Ovary (tissue), 3 donors: ENCODE data around the gene GANC.

Source experiments
- EP300 ChIP-seq: sonication (generic); formaldehyde crosslinking; IDR thresholded peaks from one replicate; pipeline ENCODE4 v1.6.1; 2017; ENCODE audit warnings: antibody characterized with exemption
- TF ChIP-seq, protein P1 (sequence below), 3 donors: fragments of 450-650 bp in 2 of 3; fragments of 200-600 bp in 1 of 3; IDR thresholded peaks; one replicate each; pipeline versions ENCODE4 v1.5.1 to v1.8.0; 2016 to 2022; ENCODE audit warnings: antibody characterized with exemption in 3 of 3, mild to moderate bottlenecking in 1 of 3
- donor health status: DM: no; HTN: no; CAD: no.

DNA sequence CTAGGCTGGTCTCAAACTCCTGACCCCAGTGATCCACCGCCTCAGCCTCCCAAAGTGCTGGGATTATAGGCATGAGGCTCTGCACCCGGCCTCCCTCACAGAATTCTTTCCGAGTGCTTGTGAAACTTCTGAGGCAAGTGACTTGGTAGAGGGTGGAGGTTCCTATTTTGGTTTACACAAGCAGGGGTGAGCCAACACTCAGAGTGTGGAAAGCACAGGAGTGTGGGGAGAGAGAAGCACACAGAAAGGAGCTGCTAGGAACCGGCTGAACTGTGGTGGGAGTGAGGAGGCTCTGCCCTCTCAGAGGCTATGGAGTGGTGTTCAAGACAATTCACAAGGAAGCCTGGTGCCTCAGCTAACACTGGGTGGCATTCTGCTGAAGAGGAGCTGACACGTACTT is 94.0 kb downstream of the GANC start:
- TF ChIP-seq, protein P1, sequence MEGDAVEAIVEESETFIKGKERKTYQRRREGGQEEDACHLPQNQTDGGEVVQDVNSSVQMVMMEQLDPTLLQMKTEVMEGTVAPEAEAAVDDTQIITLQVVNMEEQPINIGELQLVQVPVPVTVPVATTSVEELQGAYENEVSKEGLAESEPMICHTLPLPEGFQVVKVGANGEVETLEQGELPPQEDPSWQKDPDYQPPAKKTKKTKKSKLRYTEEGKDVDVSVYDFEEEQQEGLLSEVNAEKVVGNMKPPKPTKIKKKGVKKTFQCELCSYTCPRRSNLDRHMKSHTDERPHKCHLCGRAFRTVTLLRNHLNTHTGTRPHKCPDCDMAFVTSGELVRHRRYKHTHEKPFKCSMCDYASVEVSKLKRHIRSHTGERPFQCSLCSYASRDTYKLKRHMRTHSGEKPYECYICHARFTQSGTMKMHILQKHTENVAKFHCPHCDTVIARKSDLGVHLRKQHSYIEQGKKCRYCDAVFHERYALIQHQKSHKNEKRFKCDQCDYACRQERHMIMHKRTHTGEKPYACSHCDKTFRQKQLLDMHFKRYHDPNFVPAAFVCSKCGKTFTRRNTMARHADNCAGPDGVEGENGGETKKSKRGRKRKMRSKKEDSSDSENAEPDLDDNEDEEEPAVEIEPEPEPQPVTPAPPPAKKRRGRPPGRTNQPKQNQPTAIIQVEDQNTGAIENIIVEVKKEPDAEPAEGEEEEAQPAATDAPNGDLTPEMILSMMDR (IDR thresholded peaks at IDR 0.05), result no peak
- TF ChIP-seq EP300, result no peak
